EH (cell line): Measurements from ENCODE around the gene ZNF682.
"Not testable (repeated sequence)": the region's sequence is repeated elsewhere in the genome, so short reads cannot be mapped to it uniquely, and the experiment has no call there.

ENCODE experiments used
- DNase-seq: peaks from one replicate; pipeline ENCODE4 v3.0.0-alpha.2; 2015; ENCODE audit warnings: low read depth

The ZNF682 gene

GRCh38 chr19:20039203-20039723 lies at the start of gene ZNF682:
ZNF682 (minus strand) TSS chr19:20039505; CDS start chr19:20039345, 160 bp downstream.
- DNase-seq = peak; percentile 92

- DNase-seq = not testable (repeated sequence)
Measured at GRCh38 chr19:20082876-20083275, 43.6 kb upstream of the ZNF682 start.

- not testable (repeated sequence) for DNase-seq
Measured at GRCh38 chr19:20082232-20082833, 43.0 kb upstream of the ZNF682 start.

GRCh38 chr19:20080656-20081055 lies 41.4 kb upstream of the ZNF682 start:
- DNase-seq = no peak

GRCh38 chr19:20079476-20079875 lies 40.2 kb upstream of the ZNF682 start:
- DNase-seq = no peak

DNA sequence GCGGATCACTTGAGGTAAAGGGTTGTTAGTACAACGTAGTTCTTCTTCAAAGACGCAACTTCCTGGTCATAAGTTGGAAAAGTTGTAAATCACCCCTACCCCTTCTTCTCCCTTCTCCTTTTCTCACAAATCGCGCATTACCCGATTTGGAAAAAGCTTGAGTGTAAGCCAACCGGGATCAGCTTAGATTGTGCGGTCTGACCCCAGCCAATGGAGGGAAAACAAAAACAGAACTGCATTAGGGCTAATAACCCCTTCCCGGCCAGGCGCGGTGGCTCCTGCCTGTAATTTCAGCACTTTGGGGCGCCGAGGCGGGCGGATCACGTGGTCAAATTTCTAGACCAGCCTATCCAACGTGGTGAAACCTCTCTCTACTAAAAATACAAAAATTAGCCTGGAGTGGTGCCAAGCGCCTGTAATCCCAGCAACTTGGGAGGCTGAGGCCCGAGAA lies 39.3 kb upstream of the ZNF682 start:
- DNase-seq = peak; percentile 13

DNA sequence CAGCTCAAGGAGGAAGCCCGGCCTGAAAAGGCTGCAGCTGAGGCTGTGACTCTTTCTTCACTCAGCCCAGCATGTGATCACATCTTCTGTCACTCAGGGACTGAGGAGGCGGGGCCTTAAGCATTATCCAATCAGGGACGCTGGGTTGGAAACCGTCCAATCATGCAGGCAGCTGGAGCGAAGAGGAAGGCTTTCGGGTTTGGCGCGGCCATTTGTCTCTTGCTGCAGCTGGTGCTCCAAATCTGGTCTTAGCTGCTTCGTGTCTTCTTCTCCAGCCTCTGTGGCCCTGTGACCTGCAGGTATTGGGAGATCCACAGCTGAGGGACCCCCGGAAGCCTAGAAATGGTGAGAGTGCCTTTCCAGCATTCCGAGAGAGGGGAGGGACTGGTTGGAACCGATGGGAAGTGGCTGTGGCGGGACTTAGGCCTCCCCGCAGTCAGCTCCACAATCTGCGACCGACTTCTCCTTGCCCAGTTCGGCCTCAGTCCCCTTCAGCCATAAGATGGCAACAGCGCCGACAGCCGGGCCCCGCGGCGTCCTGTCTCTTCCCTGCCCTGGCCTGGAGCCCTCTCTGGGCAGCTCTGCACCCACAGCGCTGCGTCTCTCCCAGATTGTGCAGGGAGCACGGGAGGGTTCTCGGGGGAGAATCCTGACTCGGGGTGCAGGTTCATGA lies 38.6 kb upstream of the ZNF682 start, which contains the start of gene ZNF90:
ZNF90 (plus strand) TSS at position 210 of the 673 bp plus-strand sequence; CDS start at position 343, 133 bp downstream.
- peak; percentile 88 for DNase-seq

GRCh38 chr19:20072936-20073335 lies 33.6 kb upstream of the ZNF682 start:
- no peak for DNase-seq

GRCh38 chr19:20070691-20071090 lies 31.4 kb upstream of the ZNF682 start:
- no peak for DNase-seq

DNA sequence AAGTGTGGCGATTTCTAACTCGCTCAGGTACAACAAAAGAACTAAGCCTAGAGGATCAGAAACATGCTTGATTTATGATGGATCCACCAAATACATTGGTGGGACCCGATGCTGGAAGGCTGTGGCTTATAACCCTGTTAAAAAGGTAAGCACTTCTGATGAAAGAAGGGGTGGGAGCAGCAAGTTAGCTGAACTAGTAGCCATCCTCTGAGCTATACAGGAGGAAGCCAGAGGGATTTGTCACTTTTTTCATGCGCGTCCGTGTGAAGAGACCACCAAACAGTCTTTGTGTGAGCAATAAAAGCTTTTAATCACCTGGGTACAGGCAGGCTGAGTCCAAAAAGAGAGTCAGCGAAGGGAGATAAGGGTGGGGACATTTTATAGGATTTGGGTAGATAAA lies 29.3 kb upstream of the ZNF682 start:
- DNase-seq = not testable (repeated sequence)

DNA sequence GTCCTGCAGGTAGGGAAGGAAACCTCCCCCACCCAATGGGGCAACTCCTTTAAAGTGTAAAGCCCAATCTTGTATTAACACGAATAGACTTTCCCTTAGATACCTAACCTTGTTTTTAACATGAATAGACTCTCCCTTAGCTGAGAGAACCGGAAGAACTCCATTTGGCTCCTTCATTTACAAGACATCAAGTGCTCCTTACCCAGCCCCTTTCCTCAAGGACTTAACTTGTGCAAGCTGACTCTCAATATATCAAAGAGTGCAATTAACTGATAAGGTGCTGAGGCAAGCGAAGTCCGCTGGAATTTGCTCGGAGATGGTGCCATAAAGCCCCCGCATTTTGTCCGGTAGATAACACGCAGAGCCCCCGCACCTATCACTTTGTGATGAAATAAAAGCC lies 28.6 kb upstream of the ZNF682 start:
- no peak for DNase-seq

GRCh38 chr19:20066861-20067260 lies 27.6 kb upstream of the ZNF682 start:
- no peak for DNase-seq

- no peak for DNase-seq
Measured at GRCh38 chr19:20060282-20060681, 21.0 kb upstream of the ZNF682 start.

GRCh38 chr19:20058738-20059137 lies 19.4 kb upstream of the ZNF682 start:
- not testable (repeated sequence) for DNase-seq

DNA sequence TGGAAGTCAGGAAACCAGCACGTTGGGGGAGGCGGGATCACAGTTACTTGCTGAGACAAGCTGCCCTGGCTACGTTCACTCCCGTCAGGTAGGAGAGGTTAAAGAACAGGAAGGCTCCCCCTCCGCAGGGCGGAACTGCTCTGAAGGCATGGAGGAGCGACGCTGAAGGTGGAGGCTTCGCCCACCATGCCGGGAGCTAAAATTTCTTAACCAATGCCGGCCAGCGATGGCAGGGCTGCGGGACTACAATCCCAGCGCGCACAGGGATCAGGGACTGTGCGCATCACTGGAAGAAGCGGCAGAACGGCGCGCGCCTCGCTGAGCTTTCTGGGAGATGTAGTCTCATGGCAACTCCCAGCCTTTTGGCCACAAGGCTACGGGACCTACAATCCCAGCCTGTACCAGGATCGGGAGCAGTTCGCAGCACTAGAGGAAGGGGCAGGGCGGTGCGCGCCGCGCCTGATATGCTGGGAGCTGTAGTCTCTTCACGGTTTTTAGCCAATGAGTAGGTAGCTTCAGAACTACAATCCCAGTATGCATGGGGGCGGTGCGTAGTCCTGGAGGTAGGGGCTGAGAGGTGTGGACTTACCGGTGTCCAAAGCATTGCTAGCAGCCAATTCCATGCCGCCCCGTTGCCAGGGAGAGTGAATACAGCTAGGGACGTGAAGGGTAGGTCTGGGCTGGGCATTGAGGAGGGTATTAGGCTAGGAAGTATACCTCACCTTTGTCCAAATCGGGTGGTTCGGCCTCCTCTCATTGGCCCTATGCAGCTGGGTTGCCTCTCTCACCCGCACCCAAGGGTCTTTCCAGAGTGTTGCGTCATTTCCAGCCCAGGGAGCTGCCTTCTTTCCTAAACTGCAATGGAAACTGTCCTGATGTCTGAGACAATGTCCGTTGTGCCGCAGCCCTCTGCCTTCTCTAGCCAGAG lies 12.8 kb upstream of the ZNF682 start:
- DNase-seq = peak; percentile 96

GRCh38 chr19:20045742-20046141 lies 6.4 kb upstream of the ZNF682 start:
- DNase-seq = not testable (repeated sequence)

GRCh38 chr19:20044663-20045062 lies 5.4 kb upstream of the ZNF682 start:
- no peak for DNase-seq

GRCh38 chr19:20038358-20039202 lies 725 bp downstream of the ZNF682 start:
- DNase-seq = no peak

GRCh38 chr19:20035935-20036334 lies 3.4 kb downstream of the ZNF682 start:
- no peak for DNase-seq

DNA sequence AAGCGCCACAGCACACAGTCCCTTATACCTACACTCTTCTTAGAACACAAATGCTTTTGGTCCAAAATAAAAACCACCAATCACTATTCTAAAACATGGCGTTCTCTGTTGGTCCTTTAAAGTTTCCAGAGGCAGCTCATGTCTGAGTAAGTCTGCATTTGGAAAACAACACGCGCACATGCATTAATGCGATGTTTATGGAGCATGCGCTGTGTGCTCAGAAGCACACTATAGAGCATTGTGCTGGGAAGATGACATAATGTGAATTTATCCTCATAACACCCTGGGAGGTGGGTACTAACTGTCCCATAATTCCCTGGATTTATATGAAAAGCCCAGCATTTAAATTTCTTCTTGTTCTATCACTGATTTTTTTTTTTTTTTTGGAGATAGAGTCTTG lies 10.7 kb downstream of the ZNF682 start:
- no peak for DNase-seq

GRCh38 chr19:20005741-20006140 lies 33.6 kb downstream of the ZNF682 start:
- no peak for DNase-seq
